VCaP (cell line): Measurements from ENCODE around the gene DNAH9.

Source experiments
- H3K27ac ChIP-seq: fragments of 450-650 bp; 2 replicates; pipeline ENCODE4 v1.5.1; 2017
- TF ChIP-seq, protein P1 (sequence below): fragments of 450-650 bp; conservative IDR thresholded peaks from 2 replicates; pipeline ENCODE4 v1.5.1; 2017; ENCODE audit warnings: mild to moderate bottlenecking, moderate library complexity

The DNAH9 gene

DNA sequence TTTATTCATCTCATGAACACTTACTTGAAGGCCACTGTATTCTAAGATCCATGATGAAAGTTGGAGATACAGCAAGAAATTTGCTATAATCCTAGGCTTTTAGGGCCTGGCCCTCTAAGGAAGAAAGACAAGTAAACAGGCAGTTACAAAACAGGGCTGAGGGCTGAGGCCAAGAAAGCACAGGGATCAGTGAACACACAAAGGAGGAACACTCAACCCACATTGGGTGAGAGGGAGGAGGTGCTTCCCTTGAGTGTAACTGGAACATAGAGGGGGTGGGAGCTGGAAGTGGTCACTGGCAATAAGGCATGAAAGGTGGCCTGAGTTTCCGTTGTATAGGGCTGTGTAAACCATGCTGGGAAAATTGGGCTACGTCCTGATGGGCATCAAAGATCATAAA is 286.8 kb downstream of the DNAH9 start:
- no peak overlapping the region for H3K27ac ChIP-seq
- TF ChIP-seq, protein P1, sequence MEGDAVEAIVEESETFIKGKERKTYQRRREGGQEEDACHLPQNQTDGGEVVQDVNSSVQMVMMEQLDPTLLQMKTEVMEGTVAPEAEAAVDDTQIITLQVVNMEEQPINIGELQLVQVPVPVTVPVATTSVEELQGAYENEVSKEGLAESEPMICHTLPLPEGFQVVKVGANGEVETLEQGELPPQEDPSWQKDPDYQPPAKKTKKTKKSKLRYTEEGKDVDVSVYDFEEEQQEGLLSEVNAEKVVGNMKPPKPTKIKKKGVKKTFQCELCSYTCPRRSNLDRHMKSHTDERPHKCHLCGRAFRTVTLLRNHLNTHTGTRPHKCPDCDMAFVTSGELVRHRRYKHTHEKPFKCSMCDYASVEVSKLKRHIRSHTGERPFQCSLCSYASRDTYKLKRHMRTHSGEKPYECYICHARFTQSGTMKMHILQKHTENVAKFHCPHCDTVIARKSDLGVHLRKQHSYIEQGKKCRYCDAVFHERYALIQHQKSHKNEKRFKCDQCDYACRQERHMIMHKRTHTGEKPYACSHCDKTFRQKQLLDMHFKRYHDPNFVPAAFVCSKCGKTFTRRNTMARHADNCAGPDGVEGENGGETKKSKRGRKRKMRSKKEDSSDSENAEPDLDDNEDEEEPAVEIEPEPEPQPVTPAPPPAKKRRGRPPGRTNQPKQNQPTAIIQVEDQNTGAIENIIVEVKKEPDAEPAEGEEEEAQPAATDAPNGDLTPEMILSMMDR = no peak

DNA sequence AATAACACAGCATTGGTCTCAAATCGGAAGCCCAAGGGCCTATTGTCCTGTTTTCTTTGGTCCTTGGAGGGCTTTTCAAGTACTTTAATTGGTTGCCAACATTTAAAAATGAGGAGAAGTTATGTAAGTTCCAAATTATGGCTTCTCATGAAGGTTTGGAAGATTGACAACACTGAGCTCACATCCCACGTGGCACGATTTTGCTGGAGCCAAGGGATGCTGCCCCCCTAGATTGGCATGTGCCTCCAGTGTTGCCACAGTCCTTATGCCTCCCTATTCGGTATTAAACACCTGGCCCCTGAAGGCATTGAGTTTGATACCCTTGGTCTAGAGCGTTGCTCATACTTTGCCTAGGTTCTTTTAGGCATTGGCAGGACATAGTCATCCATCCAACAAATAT is 291.0 kb downstream of the DNAH9 start:
- no peak overlapping the region for H3K27ac ChIP-seq
- TF ChIP-seq, protein P1 = no peak

DNA sequence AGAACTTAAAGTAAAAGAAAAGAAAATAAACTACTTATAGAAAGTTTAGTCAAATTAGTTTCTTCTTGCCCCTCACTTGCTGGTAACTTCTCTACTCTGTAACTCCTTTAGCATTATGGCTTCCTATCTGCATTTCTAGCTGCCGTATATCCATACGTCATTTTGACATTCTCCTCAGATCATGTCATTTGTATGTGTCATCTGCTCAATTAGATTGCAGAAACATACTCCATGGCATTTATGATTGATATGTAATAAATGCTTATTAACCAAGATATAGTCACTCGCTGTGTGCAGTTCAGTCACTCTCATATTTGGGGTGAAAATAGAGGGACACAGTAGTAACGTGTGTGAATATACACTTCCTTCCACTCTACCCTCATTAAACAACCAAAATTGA is 295.6 kb downstream of the DNAH9 start:
- no peak overlapping the region for H3K27ac ChIP-seq
- TF ChIP-seq, protein P1 = no peak

DNA sequence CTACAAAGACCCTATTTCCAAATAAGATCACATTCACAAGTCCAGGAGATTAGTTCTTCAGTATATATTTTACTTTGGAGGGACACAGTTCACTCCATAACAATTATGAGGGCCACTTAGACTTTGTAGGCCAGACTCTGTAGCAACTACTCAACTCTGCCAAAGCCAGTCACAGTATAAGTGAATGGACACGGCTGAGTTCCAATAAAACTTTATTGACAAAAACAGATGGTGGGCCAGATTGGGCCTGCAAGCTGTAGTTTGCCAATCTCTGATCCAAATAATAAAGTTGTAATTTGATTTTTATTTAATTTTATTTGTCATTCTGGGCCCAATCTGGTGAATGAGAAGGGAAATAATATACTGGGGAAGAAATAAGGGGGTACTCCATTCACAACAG is 297.9 kb downstream of the DNAH9 start:
- TF ChIP-seq, protein P1 = no peak
- no peak overlapping the region for H3K27ac ChIP-seq

DNA sequence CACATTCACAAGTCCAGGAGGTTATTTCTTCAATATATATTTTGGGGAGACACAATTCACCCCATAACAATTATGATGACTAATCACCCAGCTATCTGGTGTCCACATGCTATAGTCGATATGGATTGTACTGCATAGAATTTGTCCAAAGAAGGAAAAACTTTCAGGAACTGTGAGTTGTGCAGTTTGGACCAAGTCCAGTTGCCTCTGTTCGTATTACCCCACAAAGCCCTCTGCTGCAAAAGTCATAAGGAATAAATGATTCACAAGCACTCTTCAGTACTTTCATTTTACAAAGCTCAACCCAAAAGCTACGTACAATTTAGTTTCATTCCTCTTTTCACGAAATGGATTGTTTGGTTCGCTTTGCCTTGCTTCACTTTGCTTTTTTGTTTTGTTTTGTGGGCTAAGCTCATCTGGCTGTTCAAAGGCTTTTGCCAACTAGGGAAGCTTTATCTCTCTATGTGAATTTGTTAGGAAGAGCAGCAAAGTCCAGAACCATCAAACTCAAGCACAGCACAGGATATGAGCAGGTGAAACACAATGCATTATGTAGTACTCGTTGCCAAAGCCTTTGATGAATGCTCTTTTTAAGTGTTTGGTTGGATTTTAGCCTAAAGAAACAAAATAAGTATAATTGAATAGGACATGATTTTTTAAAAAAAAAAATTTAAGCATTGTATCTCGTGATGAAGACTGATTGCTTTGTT is 300.4 kb downstream of the DNAH9 start:
- no peak overlapping the region for H3K27ac ChIP-seq
- TF ChIP-seq, protein P1 = no peak

DNA sequence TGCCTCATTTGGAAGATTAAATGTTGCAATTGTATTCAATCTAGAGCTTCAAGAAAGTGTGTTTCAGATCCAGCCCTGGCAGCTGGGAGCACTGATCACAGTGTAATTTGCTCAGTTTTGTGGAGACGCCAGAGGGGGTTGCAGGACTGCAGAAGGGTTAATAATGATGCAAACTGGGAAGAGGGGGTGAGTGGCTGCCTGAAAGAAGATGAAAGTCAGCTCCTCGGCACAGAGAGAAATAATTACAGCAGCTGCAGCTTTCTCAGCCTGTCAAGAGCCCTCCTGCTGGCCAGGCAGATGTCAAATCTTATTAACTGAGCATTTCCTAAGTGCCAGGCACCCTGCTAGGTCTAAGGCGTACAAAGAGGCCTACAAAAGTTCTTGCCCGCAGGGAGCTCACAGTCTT is 301.3 kb downstream of the DNAH9 start:
- H3K27ac ChIP-seq = no peak overlapping the region
- TF ChIP-seq, protein P1 = no peak

DNA sequence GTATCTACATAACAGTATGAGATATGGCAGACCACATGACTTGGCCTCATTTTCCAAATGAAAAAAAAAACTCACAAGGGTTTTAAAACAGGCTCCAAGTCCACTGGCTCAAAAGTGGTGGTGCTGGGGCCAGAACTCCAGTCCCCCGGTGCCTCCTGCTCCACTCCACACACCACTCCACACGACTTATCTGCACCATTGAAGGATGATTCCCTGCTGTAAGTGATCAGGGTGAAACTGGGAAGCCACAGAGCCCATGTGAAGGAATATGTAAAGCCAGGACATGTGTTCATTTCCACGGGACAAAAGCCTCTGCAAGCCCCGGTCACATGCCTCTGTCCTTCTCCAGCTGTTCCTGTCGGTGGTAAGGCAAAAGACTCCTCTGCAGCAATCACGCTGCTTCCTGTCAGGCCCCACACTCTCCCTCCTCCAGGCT is 301.8 kb downstream of the DNAH9 start:
- TF ChIP-seq, protein P1 = no peak
- H3K27ac ChIP-seq = no peak overlapping the region
